Measurements from ENCODE around the gene MYZAP.

Gene MYZAP

DNA sequence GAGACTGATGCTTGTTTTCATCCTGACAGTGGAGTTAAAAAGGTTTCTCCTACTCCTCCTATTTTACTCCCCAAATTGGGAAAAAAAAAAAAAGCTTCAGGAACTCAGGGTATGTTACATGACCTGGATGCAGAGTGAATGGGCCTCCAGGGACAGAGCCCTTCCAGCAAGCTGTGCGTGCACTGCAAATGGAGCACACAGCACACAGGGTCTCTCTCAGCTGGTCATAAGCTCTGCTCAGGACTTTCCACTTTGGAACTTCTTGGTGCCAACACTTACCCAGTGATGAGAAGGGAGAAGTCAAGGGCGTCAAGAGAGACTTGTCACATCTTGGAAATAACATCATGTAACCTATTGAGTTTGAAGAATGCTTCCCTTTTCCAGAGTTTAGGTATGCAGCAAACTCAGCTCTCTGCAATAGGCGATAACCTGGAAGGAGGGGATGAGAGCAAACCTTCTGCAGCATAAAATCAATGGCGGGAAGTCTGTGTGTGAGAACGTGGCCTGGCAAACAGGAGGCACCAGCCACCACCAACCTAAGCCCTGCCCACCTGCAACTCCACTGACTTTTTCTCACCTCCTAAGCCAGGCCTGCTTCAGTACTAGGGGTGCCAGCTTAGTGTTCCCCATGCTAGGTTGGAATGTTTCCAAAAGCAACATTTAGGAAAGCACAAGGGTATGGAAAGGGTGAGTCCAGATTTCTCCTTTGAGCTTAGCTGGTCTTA is 39.8 kb downstream of the MYZAP start:
- no peak for DNase-seq

GRCh38 chr15:57634290-57634689 is 42.6 kb downstream of the MYZAP start:
- DNase-seq: no peak

DNA sequence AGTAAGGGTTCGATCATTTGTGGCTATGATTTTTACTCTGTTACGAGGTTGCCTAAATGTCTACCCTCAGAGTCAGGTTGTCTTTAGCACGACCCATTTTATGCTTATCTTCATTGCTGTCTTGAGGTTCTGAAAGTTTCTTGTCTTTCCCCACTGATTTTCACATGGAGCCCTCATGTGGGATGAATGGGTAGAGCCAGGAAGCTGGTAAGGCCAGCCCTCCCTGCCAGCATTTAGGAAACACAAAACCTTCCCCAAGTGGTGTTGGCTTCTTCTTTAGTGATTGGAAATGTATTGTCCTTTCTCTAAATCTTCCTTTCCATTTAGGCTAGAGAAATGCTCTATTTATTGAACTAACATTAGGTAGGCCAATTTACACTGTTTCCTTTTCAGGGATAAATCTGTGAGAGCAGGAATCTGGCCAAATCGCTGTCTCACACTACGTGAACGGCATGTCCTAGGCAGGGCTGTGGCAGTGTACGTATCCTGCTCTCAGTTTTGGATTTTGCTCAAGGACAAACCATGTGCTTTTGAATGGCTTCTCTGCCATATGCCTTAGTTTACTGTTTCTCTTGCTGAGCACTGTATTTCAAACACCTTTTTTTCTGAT is 43.7 kb downstream of the MYZAP start:
- no peak for DNase-seq

DNA sequence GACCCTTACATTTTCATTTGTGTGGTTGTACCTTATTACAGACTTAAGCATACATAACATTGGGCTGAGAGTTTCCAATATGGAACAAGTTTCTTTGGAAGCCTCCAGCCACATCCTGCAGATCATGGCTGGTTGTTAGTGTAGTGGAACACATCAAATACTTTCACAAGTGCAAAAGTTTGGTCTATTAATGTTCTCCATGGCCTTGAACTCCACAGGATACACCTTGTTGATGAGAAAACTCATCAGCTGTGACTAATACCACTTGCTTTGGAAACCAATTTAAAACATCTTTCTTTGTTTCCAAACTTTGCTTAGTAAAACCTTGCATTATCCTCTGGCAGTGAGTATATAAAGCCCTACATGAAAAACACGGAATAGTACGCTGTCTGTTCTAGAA is 46.1 kb downstream of the MYZAP start:
- no peak for DNase-seq

DNA sequence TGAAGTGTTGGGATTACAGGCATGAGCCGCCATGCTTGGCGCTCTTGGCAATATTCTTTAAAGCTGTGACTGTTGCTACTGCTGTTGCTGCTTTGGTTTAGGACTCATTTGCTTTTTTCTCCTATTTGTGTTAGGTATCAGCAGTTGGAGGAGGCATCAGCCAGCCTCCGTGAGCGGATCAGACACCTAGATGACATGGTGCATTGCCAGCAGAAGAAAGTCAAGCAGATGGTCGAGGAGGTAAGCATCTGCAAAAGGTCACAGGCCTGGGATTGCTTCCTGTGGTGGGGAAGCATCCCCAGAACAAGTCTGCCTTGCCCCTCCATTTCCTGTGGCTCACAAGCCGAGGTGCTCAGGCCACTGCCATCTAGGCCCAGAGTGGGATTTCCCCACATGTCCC is 47.6 kb downstream of the MYZAP start:
- no peak for DNase-seq

DNA sequence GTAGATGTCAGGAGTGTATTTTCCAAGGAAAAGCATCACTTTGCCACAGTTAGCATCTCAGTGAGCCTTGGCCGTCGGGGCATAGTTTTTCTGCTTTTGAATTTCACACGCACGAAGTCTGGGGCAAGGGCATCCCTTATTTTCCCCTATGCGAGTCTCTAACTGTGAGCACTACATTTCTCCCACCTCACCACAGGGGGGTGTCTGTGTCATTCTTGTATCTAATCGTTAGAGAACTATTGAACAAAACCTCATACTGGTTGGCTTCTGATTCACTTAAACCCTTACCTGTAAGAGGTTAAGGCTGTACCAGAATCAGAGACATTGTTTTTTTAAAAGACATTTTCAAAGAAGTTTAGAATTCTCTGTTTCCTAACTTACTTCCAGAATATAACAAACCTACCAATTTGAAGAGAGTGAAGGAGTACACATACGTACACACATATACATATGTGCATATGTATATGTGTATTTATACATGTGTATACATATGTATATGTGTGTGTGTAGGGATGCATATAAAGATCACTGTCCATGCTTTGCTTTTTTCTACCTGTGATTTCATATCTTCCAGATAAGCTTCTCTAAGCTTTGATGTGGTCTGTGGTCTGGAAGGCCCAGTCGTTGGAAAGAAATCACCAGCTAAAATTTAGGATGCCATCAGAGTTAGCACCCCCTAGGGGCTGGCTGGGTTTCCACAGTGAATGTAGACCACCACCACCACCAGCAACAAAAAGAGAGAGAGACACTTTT is 49.4 kb downstream of the MYZAP start:
- DNase-seq: no peak

GRCh38 chr15:57643826-57644225 is 52.1 kb downstream of the MYZAP start:
- DNase-seq: no peak

DNA sequence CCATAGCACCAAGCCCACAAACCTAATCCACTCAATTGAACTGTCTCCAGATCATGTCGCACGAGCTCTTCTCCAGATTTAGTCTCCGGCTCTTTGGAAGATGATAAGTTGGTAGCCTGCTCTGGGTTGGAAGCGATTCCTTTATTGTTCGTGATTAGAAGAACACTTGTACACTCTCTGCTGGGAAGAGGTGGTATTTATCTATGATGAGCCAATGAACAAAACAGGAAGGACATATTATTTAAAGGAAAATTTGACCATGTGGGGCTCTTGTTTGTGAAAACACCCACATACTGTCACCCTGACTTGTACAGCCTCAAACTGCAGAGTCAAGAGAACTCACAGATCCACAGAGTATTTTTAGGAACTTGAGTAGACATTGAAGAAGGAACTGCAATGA is 54.4 kb downstream of the MYZAP start:
- no peak for DNase-seq

DNA sequence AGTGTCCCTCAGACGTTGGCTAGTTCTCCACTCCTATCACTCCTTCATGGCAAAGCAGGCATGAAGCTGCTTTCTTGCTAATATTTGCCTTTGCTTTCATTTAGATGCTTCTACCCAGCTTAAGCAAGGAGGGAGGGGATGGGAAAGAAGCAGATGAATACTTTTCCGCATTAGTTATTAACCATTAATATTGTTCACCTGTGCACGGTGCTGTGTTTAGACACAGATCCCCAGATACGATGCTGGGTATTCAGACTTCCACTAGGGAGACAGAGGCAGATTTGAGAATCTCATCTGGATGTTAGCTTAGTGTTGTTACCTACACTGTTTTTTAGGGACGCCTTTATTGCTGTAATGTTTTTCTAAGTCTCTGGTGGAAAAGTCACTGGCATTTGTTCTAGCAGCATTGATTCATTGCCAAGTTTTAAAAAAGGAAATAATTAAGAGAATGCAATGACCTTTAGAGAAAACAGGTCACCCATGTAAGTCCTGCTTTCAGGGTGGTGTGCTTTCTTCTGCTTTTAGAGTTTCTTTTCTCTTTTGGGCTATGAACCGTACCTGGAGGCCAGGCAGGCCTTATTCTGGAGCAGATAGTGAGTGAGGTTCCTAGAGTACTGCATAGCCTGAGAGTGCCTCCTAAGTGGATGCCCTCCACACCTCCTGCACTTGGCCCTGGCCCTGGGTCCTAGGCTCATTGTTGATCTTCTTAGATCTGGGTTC is 55.5 kb downstream of the MYZAP start:
- DNase-seq: no peak

DNA sequence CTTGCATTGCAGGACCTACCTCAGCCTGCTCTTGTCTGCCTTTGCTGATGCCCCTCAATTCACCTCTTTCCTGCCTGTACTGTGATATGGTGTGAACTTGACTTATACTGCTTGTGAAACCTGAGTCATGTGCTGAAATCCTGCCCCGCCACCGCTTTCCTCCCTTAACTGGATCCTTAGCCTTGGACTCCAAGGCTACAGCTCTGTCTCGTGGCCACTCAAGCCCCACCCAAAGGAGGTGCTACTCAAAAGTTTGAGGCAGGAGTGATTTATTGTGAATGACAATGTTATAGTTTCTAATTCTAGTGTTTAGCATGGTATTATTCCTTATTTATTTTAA is 56.1 kb downstream of the MYZAP start:
- DNase-seq: no peak

DNA sequence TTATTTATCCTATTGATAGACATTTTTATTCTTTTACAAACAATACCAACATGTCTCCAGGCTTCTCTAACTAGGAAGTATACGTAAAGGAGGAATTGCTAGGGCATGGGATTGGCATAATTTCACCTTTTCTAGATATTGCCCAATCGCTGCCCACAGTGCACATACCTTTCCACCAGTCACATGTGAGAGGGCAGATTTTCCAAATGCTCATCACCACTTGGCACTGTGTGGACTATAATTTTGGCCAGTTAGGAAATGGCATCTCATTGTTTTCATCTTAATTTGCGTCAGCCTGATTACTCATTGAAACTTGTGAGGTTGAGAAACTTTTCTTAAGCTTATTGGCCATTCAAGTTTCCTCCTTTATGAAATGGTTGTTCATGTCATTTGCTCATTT is 57.4 kb downstream of the MYZAP start:
- no peak for DNase-seq

DNA sequence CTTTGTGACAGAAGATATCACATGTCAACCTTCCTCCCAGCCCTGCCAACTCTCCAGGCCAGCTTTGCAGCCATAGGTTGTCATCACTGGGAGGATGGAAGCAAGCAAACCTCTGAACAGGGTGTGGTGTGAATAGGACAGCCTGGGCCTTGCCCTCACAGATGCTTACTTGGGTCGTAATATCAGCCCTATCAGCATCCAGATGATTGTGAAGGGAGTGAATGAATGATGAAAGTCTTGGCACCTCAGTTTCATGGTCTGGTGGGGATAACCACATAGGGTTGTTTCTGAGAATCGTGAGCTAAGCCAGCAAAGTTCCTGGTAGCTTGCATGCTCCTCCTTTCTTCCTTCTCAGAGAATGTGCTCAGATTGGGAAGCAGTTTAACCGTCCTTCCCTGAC is 59.7 kb downstream of the MYZAP start:
- no peak for DNase-seq

- DNase-seq: no peak
These were observed 60.8 kb downstream of the MYZAP start for GRCh38 chr15:57652481-57652880.

GRCh38 chr15:57654153-57654852 is 62.6 kb downstream of the MYZAP start:
- no peak for DNase-seq

DNA sequence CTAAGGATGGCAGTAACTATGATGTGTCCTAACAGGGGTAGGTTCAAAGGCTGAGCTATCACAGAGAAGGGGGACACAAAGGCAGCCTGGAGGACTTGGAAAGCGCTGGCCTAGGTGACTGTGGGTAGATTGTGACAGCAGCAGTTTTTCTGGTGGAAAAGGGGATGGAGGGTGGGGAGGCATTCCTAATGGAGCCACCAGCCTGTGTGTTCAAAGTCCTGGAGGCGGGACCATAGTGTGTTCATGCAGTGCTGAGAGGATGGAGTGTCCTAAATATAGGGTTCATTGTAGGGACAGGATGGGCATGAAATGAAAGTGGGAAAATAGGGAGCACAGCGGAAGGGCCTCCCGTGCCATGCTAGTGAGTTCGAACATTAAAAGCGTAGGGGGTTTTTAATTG is 63.3 kb downstream of the MYZAP start:
- no peak for DNase-seq

DNA sequence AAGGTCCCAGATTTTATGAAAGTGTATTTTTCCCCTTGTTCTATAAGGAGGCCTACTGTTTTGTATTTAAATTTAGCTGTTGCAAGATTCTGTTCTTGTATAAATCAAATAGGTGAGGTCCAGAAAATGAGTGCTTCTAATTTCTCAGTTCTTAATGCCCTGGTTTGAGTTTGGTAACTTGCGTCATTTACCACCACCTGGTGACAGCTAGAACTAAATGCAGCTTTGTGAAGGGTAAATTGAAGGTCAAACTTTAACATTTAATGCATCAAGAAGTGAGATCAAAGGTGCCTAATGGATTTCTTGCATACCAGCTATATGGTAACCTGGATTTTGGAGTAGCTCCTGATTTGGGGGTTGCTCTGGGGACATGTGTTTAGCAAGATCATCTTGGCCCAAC is 64.1 kb downstream of the MYZAP start:
- no peak for DNase-seq

DNA sequence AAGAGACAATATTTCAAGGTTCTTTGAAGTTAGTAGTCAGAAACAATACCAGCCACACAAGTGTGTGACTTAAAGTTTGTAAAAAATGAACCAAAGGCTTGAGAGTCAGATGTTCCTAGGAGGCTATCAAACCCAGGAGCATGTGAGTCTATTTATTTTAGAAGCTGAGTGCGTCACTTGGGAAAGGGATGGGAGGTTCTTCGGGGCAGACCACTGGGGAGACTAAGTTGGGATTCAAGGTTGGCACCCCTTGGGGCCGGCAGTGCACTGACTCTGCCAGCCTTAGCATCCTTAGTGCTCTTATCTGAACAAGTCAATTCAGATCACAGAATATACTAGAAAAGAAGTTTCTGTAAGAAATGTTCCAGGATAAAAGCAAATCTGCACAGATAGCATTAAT is 64.7 kb downstream of the MYZAP start:
- no peak for DNase-seq

GRCh38 chr15:57657619-57658018 is 65.9 kb downstream of the MYZAP start:
- no peak for DNase-seq

- no peak for DNase-seq
These were observed 70.5 kb downstream of the MYZAP start for GRCh38 chr15:57662091-57662744.

DNA sequence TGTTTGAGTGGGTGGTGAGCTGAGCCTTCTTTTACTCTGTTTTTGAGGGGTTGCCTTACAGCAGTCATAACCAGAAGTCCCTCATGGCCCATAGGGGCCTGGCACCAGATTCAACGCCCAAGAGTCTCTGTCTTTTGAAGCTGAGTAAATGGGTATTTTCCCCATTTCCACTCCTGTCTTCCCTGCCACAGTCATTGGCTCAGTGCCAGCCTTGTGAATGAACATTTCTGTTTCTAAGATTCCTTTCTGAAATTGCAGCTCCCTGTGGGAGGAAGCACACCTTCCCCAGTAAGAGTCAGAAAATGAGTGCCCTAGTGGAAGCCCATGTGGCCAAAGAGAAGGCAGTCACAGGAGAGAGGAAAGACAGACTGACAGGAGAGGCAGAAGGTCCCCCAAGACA is 71.1 kb downstream of the MYZAP start:
- no peak for DNase-seq

- no peak for DNase-seq
These were observed 71.6 kb downstream of the MYZAP start for GRCh38 chr15:57663262-57663661.

- DNase-seq: no peak
These were observed 73.5 kb downstream of the MYZAP start for GRCh38 chr15:57665194-57665593.

GRCh38 chr15:57665939-57666338 is 74.2 kb downstream of the MYZAP start:
- DNase-seq: no peak

Measured in NCI-H345 (cell line).